ENCODE measurements around the gene TUBGCP2. TPM values are rescaled to one million over a fixed set of nuclear protein-coding genes. Genes with fewer than 3 reads are reported as not detected.

Gene TUBGCP2
- total RNA-seq, 4 donors from 2014 or later, result 35.8 to 47.3 (median 38.8) TPM

DNA sequence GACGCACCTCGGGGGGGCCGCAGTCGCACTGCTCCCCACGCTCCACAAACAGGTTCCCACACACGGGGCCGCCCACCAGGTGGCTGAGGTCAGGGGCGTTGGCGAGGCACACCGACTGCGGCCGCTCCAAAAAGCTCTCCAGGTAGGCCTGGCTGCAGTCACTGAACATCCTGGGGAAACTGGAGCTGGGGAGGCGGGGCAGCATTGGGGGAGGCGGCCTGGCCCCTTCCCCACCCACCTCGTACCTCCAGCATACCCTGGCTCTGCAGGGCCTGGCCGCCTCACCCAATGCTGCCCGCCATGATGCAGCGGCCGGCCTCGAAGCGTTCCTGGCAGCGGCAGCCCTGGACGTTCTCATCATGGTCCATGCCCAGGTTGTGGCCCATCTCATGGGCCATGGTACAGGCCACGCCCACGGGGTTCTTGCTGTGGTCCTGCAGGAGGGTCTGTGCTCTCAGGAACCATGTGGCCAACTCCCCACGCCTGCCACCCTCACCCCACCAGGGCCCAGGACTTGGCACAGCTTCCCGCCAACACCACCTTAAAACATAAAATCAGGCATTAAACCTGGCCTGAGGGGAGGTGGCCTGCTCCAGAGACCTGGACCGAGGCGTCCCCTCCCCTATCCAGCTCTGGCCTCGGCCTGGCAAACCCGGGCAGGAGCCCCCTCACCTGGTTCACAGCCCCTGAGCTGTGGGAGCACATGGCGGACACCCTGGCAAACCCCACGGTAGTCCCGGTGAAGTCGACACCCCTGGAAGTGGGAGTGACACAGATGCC is 37.0 kb downstream of the TUBGCP2 start:
- no peak for ATAC-seq
- H3K36me3 ChIP-seq, result peaks cover 0 to 37% of the 10 kb centered on the region in 2 donors
- H3K4me1 ChIP-seq, result peaks cover 0 to 13% (median 2%) of the 10 kb centered on the region in 3 donors
- TF ChIP-seq, protein P1, sequence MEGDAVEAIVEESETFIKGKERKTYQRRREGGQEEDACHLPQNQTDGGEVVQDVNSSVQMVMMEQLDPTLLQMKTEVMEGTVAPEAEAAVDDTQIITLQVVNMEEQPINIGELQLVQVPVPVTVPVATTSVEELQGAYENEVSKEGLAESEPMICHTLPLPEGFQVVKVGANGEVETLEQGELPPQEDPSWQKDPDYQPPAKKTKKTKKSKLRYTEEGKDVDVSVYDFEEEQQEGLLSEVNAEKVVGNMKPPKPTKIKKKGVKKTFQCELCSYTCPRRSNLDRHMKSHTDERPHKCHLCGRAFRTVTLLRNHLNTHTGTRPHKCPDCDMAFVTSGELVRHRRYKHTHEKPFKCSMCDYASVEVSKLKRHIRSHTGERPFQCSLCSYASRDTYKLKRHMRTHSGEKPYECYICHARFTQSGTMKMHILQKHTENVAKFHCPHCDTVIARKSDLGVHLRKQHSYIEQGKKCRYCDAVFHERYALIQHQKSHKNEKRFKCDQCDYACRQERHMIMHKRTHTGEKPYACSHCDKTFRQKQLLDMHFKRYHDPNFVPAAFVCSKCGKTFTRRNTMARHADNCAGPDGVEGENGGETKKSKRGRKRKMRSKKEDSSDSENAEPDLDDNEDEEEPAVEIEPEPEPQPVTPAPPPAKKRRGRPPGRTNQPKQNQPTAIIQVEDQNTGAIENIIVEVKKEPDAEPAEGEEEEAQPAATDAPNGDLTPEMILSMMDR (IDR thresholded peaks at IDR 0.05), result no peak
- TF ChIP-seq POLR2AphosphoS5 (IDR thresholded peaks at IDR 0.05), result no peak
- no peak for TF ChIP-seq POLR2A (IDR thresholded peaks at IDR 0.05)
- TF ChIP-seq EP300 (IDR thresholded peaks at IDR 0.05), result no peak
- WGBS, 2 donors (ENCODE audit: low coverage in 1 of 2), result 87 to 95% methylated on average over 3 to 4 of the region's 35 CpGs
- H3K27ac ChIP-seq, result no peak overlapping the region
- H3K4me3 ChIP-seq, result no peak overlapping the region
- H3K9me3 ChIP-seq, result no peaks in the 10 kb centered on the region
- H3K27me3 ChIP-seq, result peaks cover 23% of the 10 kb centered on the region

DNA sequence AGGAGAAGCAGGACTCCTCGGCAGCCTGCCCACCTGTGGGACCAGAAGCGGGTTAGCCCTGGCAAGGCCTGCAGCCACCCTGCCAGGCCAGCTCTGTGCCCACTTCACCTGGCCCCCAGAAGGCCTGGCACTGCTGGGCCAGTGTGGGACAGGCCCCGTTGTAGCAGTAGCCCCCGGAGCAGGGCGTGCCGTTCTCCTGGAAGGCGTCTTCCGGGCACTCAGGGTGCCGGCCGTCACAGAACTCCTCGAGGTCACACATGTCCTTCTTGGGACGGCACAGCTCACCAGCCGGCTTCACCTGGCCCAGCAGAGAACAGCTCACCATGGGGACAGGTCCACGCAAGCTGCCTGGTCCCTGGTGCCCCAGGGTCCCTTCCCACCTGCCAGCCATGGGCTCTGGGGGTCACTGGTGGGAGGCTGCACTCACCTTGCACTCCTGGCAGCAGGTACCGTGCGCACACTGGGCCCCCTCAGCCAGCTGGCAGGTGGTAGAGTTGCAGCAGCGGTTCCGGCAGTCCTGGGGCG is 37.8 kb downstream of the TUBGCP2 start:
- H3K4me1 ChIP-seq, result peaks cover 0 to 4% (median 0%) of the 10 kb centered on the region in 3 donors
- H3K27ac ChIP-seq, result no peak overlapping the region
- TF ChIP-seq EP300 (IDR thresholded peaks at IDR 0.05) (no peak), POLR2A (IDR thresholded peaks at IDR 0.05) (no peak)
- TF ChIP-seq, protein P1 (IDR thresholded peaks at IDR 0.05), result no peak
- H3K27me3 ChIP-seq, result peaks cover 14% of the 10 kb centered on the region
- 100% methylated on average over 1 of the region's 19 CpGs; no CpG with 5 or more reads in 1 of the 2 donors for WGBS, 2 donors (ENCODE audit: low coverage in 1 of 2)
- no peaks in the 10 kb centered on the region for H3K9me3 ChIP-seq
- ATAC-seq, result no peak
- H3K4me3 ChIP-seq, result no peak overlapping the region
- peaks cover 0 to 37% of the 10 kb centered on the region in 2 donors for H3K36me3 ChIP-seq

DNA sequence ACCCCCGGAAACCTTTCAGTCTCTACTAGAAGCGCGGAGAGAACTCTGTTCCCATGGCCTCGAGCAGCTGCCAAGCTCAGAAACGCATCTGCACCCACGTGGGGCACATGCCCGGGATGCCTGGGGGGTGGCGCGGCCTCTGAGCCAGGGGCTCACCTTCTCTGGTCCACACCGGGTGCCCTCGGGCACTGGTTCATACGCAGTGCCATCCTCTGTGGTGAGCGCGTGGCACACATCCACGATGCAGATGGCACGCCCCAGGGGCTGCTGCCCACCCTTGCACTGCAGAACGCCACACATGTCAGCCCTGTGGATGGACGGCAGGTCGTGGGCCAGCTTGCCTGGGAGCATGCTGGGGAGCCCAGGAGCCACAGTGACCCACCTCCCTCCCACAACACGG is 38.5 kb downstream of the TUBGCP2 start:
- peaks cover 8% of the 10 kb centered on the region for H3K27me3 ChIP-seq
- H3K9me3 ChIP-seq, result no peaks in the 10 kb centered on the region
- H3K4me1 ChIP-seq, result no peaks in the 10 kb centered on the region
- no peak for TF ChIP-seq POLR2A (IDR thresholded peaks at IDR 0.05)
- TF ChIP-seq, protein P1 (IDR thresholded peaks at IDR 0.05), result no peak
- no peak for TF ChIP-seq POLR2AphosphoS5 (IDR thresholded peaks at IDR 0.05)
- TF ChIP-seq EP300 (IDR thresholded peaks at IDR 0.05), result no peak
- ATAC-seq, result no peak
- H3K27ac ChIP-seq, result no peak overlapping the region
- peaks cover 0 to 37% of the 10 kb centered on the region in 2 donors for H3K36me3 ChIP-seq
- H3K4me3 ChIP-seq, result no peak overlapping the region
- no CpG with 5 or more reads among the region's 20 CpGs for WGBS, 2 donors (ENCODE audit: low coverage in 1 of 2)

DNA sequence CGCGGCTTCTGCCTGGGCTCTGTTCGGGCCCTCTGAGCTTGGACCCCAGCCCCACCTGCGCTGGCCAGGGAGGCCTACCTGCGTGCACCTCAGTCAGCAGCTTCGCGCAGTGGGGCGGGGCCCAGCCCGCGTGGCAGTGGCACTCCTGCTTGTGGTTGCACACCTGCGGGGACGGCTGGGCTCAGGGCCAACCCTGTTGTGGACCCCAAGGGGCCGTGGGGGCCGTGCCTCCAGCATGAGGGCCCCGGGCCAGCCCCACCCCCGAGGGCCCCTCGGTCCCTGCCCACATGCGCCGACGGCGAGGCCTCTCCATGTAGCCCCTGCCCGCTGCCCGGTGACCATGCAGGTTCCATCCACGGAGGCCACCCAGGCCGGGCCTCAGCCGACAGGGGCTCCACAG is 39.3 kb downstream of the TUBGCP2 start:
- H3K36me3 ChIP-seq, result peaks cover 0 to 37% of the 10 kb centered on the region in 2 donors
- no peak for TF ChIP-seq EP300 (IDR thresholded peaks at IDR 0.05)
- no peak for TF ChIP-seq POLR2AphosphoS5 (IDR thresholded peaks at IDR 0.05)
- TF ChIP-seq, protein P1 (IDR thresholded peaks at IDR 0.05), result no peak
- TF ChIP-seq POLR2A (IDR thresholded peaks at IDR 0.05), result no peak
- no peaks in the 10 kb centered on the region for H3K9me3 ChIP-seq
- H3K4me1 ChIP-seq, result no peaks in the 10 kb centered on the region
- WGBS, 2 donors (ENCODE audit: low coverage in 1 of 2), result no CpG with 5 or more reads among the region's 26 CpGs
- H3K4me3 ChIP-seq, result no peak overlapping the region
- no peak overlapping the region for H3K27ac ChIP-seq
- no peaks in the 10 kb centered on the region for H3K27me3 ChIP-seq
- no peak for ATAC-seq

DNA sequence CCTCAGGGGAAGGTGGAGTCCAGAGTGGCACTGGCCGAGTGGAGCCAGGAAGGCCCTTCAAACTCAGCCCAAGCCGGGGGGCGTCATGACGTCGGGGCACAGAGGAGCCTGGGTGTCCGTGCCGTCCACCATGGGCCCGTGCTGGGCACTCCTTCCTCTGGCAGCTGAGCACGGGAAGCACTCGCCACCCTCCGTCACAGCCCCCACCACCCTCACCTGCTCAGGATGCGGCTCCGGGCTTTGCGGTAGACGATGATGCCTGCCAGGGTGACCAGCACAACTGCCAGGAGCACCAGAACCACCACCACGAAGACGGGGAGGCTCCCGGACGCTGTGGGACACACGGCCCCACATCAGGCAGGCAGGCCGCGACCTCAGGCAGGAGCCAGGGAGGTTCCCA is 40.1 kb downstream of the TUBGCP2 start:
- Histone ChIP-seq H3K9me3 (no peaks in the 10 kb centered on the region), H3K4me1 (no peaks in the 10 kb centered on the region), H3K36me3 (peaks cover 0 to 37% of the 10 kb centered on the region in 2 donors), H3K27ac (no peak overlapping the region), H3K4me3 (no peak overlapping the region), H3K27me3 (no peaks in the 10 kb centered on the region)
- WGBS, 2 donors (ENCODE audit: low coverage in 1 of 2), result no CpG with 5 or more reads among the region's 22 CpGs
- ATAC-seq, result no peak
- no peak for TF ChIP-seq EP300 (IDR thresholded peaks at IDR 0.05)
- TF ChIP-seq, protein P1 (IDR thresholded peaks at IDR 0.05), result no peak
